Measurements from ENCODE around the gene DYNC1I1.

DYNC1I1 gene

DNA sequence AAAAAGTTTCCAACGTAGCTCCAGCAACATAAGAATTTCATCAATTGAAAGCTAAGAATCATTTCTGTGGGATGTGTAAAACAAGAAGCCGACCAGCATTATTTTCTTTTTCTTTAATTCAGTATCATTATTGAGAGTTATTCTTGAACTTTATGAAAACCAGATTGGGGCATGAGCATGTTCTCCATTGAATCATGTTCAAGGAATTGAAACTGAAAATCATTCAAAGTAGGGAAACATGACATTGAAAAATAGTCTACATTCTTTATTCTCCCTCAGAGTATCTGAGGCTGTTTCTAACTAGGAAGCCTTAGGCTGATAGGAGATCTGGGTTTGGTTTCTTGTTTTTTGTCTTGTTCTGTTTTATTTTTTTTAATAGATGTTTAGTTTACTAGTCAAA is 253.7 kb downstream of the DYNC1I1 start:
- H3K4me3 ChIP-seq (ENCODE audit: low read depth, low read length), result no peak overlapping the region
- H3K27me3 ChIP-seq (ENCODE audit: control insufficient read depth, insufficient read depth, low read length), result no peaks in the 10 kb centered on the region
- H3K36me3 ChIP-seq (ENCODE audit: control insufficient read depth, insufficient read depth, low read length), result no peaks in the 10 kb centered on the region
- H3K27ac ChIP-seq (ENCODE audit: low read depth, low read length), result no peak overlapping the region
- no peaks in the 10 kb centered on the region for H3K4me1 ChIP-seq (ENCODE audit: control insufficient read depth, insufficient read depth, low read length)
- H3K9ac ChIP-seq (ENCODE audit: low read length), result no peak overlapping the region
- H3K9me3 ChIP-seq (ENCODE audit: control insufficient read depth, insufficient read depth, low read depth, low read length), result no peaks in the 10 kb centered on the region

DNA sequence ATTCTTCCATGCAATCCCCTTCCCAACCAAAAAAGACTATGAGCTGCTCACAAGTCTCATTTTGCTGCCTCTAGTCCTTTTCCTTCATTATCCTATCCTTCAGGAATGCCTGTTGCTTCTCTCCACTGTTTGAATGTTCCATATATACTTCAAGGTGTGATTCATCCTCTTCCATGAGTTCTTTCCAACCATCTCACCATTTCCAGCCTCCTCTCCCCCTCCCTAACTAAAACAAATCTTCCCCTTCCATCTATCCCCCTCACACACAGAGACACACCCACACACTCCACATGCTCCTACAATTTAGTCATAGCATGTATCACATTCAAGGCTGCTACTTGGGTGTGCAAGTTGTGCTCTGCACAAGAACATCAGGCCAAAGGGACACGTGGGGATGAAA is 254.3 kb downstream of the DYNC1I1 start:
- Histone ChIP-seq H3K27me3 (ENCODE audit: control insufficient read depth, insufficient read depth, low read length) (no peaks in the 10 kb centered on the region), H3K27ac (ENCODE audit: low read depth, low read length) (no peak overlapping the region), H3K4me3 (ENCODE audit: low read depth, low read length) (no peak overlapping the region), H3K9me3 (ENCODE audit: control insufficient read depth, insufficient read depth, low read depth, low read length) (no peaks in the 10 kb centered on the region), H3K4me1 (ENCODE audit: control insufficient read depth, insufficient read depth, low read length) (no peaks in the 10 kb centered on the region), H3K36me3 (ENCODE audit: control insufficient read depth, insufficient read depth, low read length) (no peaks in the 10 kb centered on the region), H3K9ac (ENCODE audit: low read length) (no peak overlapping the region)

DNA sequence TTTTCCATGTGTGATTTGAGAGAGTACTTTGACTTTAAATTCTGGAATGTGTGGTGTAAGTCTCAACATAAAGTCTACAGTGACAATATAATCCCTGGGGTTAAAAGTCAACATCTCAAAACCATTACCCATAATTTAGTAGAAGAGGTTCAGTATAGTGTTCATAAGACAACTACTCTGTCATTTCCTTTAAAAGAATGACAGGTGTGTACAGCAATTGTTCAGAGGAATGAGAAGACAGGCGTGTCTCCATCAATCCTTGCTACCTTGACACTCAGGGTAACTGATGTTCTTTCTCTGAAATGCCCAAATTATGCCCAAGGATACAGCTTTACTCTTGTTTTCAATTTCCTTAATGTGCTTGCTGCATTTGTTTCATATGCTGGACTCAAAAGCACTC is 256.4 kb downstream of the DYNC1I1 start:
- Histone ChIP-seq H3K27ac (ENCODE audit: low read depth, low read length) (no peak overlapping the region), H3K4me3 (ENCODE audit: low read depth, low read length) (no peak overlapping the region), H3K9ac (ENCODE audit: low read length) (no peak overlapping the region), H3K4me1 (ENCODE audit: control insufficient read depth, insufficient read depth, low read length) (no peaks in the 10 kb centered on the region), H3K27me3 (ENCODE audit: control insufficient read depth, insufficient read depth, low read length) (no peaks in the 10 kb centered on the region), H3K9me3 (ENCODE audit: control insufficient read depth, insufficient read depth, low read depth, low read length) (no peaks in the 10 kb centered on the region), H3K36me3 (ENCODE audit: control insufficient read depth, insufficient read depth, low read length) (no peaks in the 10 kb centered on the region)

DNA sequence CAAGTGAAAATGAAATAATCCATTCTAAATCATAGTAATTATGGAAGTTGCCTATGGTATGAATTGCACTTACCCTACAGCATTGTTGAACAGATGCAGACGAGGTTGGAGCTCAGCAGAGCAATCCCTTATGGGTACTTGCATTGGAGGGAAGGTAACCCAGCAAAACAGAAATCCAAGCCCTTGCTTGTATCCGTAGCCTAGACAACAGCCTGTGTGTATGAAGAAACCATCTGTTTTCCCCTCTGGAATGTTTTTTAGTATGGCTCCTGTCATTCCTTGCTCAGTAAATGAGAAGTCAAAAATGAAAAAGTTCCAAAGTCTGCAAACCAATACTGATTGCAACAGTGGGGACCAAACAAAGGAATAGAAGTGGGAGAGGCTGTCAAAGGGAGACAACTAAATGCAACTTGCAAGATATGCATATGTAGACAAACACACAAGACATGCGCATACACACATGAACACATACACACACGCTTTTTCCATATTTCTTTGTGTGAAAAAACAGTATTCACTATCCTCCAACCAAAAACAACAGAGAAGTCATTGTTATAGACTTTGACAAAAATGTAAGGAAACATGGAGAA is 260.8 kb downstream of the DYNC1I1 start:
- 0 out of 2 replicates have a peak, but pooled peaks cover 3% of the 10 kb centered on the region for H3K36me3 ChIP-seq (ENCODE audit: control insufficient read depth, insufficient read depth, low read length)

DNA sequence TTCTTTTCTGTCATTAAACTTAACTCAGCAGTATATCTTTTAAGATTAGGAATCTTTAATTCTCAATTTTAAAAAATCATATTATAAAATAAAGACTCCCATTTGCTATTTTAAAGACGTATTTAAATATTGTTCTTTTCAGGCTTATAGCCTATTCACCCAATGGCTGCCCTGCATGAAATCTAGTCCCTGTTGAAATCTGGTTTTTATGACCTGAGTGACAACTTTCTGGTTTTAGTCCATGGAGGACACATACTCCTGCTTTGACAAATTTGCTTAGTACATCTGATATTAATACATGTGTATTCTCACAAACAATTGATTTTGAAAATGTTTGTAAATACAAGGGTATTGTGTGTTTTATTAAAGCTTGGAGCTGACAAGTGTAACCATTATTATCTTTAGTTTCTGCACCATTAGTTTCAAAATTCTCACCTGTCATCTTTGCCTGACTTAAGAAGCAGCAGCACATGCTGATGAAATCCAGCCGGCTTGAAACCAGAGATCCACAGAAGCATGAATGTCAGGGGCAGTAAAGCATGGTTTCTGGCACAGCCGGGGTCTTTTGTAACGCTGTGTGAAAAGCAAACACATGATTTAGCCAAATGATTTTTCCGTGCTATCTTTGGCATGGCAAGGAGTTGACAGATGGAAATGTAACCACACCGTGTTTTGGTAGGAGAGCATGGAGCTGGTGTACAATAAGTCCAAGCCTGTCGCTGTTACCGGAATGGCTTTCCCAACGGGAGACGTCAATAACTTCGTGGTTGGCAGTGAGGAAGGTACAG is 262.8 kb downstream of the DYNC1I1 start:
- Histone ChIP-seq H3K4me1 (ENCODE audit: control insufficient read depth, insufficient read depth, low read length) (no peaks in the 10 kb centered on the region), H3K36me3 (ENCODE audit: control insufficient read depth, insufficient read depth, low read length) (0 out of 2 replicates have a peak, but pooled peaks cover 3% of the 10 kb centered on the region), H3K9ac (ENCODE audit: low read length) (no peak overlapping the region), H3K4me3 (ENCODE audit: low read depth, low read length) (no peak overlapping the region), H3K27ac (ENCODE audit: low read depth, low read length) (no peak overlapping the region), H3K9me3 (ENCODE audit: control insufficient read depth, insufficient read depth, low read depth, low read length) (no peaks in the 10 kb centered on the region), H3K27me3 (ENCODE audit: control insufficient read depth, insufficient read depth, low read length) (no peaks in the 10 kb centered on the region)

More for the DNA sequence above, 260.8 kb downstream of the DYNC1I1 start:
- no peak overlapping the region for H3K27ac ChIP-seq (ENCODE audit: low read depth, low read length)
- no peaks in the 10 kb centered on the region for H3K9me3 ChIP-seq (ENCODE audit: control insufficient read depth, insufficient read depth, low read depth, low read length)
- no peaks in the 10 kb centered on the region for H3K4me1 ChIP-seq (ENCODE audit: control insufficient read depth, insufficient read depth, low read length)
- H3K4me3 ChIP-seq (ENCODE audit: low read depth, low read length), result no peak overlapping the region
- no peaks in the 10 kb centered on the region for H3K27me3 ChIP-seq (ENCODE audit: control insufficient read depth, insufficient read depth, low read length)
- H3K9ac ChIP-seq (ENCODE audit: low read length), result no peak overlapping the region

DNA sequence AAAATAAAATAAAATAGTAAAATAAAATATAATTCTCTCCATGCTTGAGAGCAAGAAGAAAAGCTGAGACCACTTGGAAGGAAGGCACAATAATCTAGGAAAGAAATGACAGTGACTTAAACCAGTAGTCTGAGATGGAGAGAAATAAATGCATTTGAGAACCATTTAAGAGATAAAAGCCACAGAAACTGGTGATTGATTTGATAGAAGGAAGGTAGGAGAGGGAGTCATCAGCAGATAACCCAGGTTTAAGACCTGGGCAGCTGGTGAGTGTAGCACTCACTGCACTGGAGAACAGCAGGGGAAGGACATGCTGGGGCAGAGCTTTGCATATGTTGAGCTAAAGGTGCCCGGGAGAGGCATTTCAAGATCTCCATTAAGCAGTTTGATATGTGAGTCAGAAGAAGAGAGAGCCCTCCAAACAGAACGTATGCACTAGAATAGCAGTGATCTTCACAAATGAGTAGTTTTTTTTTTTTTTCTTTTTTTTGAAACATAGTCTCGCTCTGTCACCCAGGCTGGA is 268.0 kb downstream of the DYNC1I1 start:
- no peaks in the 10 kb centered on the region for H3K27me3 ChIP-seq (ENCODE audit: control insufficient read depth, insufficient read depth, low read length)
- H3K9ac ChIP-seq (ENCODE audit: low read length), result no peak overlapping the region
- no peak overlapping the region for H3K4me3 ChIP-seq (ENCODE audit: low read depth, low read length)
- 0 out of 2 replicates have a peak, but pooled peaks cover 3% of the 10 kb centered on the region for H3K36me3 ChIP-seq (ENCODE audit: control insufficient read depth, insufficient read depth, low read length)
- H3K27ac ChIP-seq (ENCODE audit: low read depth, low read length), result no peak overlapping the region
- H3K9me3 ChIP-seq (ENCODE audit: control insufficient read depth, insufficient read depth, low read depth, low read length), result no peaks in the 10 kb centered on the region
- H3K4me1 ChIP-seq (ENCODE audit: control insufficient read depth, insufficient read depth, low read length), result no peaks in the 10 kb centered on the region

DNA sequence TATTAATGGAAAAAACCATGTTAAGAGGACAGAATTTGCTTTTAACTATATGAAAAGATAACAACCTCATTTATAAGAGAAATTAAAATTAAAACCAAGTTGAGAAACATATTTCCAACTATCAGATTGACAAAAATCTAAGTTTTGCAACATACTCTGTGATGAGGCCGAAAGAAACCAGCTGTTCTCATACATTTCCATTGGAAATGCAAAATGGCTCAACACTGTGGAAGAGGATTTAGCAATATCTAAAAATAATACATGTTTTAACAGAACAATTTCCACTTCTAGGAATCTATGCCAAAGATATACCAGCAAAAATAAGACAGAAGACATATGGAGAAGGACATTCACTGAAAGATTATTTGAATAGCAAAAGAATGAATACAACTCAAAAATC is 268.8 kb downstream of the DYNC1I1 start:
- Histone ChIP-seq H3K4me3 (ENCODE audit: low read depth, low read length) (no peak overlapping the region), H3K9ac (ENCODE audit: low read length) (no peak overlapping the region), H3K36me3 (ENCODE audit: control insufficient read depth, insufficient read depth, low read length) (no peaks in the 10 kb centered on the region), H3K9me3 (ENCODE audit: control insufficient read depth, insufficient read depth, low read depth, low read length) (no peaks in the 10 kb centered on the region), H3K4me1 (ENCODE audit: control insufficient read depth, insufficient read depth, low read length) (peaks cover 6% of the 10 kb centered on the region), H3K27me3 (ENCODE audit: control insufficient read depth, insufficient read depth, low read length) (no peaks in the 10 kb centered on the region), H3K27ac (ENCODE audit: low read depth, low read length) (no peak overlapping the region)

DNA sequence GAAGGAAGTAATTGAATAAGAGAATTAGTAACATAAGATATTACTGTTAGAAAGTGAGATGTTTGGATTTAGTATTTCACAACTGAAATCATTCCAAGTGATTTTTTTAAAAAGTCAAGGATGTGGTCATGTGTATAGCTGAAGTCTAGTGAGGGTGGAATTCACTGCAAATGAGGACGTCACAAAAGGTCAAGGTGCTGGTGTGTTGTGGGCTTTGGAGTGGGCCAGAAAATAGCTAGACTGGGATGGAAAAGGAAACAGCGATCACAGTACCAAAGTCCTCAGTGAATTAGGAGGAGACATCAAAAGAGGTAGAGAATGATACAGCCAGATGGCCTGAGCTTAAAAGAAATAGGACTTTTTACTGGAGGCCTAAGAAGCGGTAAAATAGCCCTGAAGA is 272.8 kb downstream of the DYNC1I1 start:
- H3K27me3 ChIP-seq (ENCODE audit: control insufficient read depth, insufficient read depth, low read length), result no peaks in the 10 kb centered on the region
- no peaks in the 10 kb centered on the region for H3K36me3 ChIP-seq (ENCODE audit: control insufficient read depth, insufficient read depth, low read length)
- no peak overlapping the region for H3K4me3 ChIP-seq (ENCODE audit: low read depth, low read length)
- H3K27ac ChIP-seq (ENCODE audit: low read depth, low read length), result no peak overlapping the region
- no peak overlapping the region for H3K9ac ChIP-seq (ENCODE audit: low read length)
- H3K4me1 ChIP-seq (ENCODE audit: control insufficient read depth, insufficient read depth, low read length), result peaks cover 6% of the 10 kb centered on the region
- no peaks in the 10 kb centered on the region for H3K9me3 ChIP-seq (ENCODE audit: control insufficient read depth, insufficient read depth, low read depth, low read length)

DNA sequence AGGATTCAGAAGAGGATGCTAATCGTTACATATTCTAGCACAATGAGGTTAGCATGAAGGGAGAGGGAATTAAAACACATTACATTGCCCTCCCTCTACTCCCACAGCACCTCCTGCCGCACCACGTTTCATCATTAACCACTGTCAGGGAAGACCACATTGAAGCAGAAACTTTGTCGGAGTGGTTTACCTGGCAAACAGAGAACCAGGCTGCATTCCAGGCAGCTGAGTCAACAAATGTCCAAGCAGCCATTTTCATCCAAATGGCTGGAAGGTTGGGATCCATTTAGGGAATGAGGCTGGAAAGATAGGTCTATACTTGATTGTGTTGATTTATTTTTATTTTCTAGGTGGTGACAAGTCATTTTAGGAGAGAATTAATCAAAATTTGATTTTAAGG is 273.6 kb downstream of the DYNC1I1 start:
- no peaks in the 10 kb centered on the region for H3K9me3 ChIP-seq (ENCODE audit: control insufficient read depth, insufficient read depth, low read depth, low read length)
- no peak overlapping the region for H3K9ac ChIP-seq (ENCODE audit: low read length)
- H3K27me3 ChIP-seq (ENCODE audit: control insufficient read depth, insufficient read depth, low read length), result no peaks in the 10 kb centered on the region
- no peaks in the 10 kb centered on the region for H3K36me3 ChIP-seq (ENCODE audit: control insufficient read depth, insufficient read depth, low read length)
- no peak overlapping the region for H3K27ac ChIP-seq (ENCODE audit: low read depth, low read length)
- peaks cover 6% of the 10 kb centered on the region for H3K4me1 ChIP-seq (ENCODE audit: control insufficient read depth, insufficient read depth, low read length)
- H3K4me3 ChIP-seq (ENCODE audit: low read depth, low read length), result no peak overlapping the region

DNA sequence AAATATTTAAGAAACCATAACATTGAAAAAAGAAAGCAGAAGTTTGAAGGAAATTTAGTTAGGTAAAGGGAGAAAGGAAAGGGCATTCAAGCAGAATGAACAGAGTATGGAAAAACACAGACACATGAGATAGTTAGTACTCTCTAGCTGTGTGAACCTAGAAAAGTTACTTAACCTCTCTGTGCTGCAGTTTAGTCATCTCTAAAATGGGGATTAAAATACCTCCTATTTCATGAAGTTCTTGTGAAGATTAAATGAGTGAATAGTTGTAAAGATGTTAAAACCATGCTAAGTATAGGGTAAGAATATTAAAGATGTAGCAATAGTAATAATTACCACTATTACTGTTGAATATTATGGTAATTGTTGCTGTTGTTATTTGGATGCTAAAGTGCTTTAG is 279.9 kb downstream of the DYNC1I1 start:
- Histone ChIP-seq H3K9me3 (ENCODE audit: control insufficient read depth, insufficient read depth, low read depth, low read length) (no peaks in the 10 kb centered on the region), H3K27ac (ENCODE audit: low read depth, low read length) (no peak overlapping the region), H3K4me3 (ENCODE audit: low read depth, low read length) (no peak overlapping the region), H3K4me1 (ENCODE audit: control insufficient read depth, insufficient read depth, low read length) (no peaks in the 10 kb centered on the region), H3K27me3 (ENCODE audit: control insufficient read depth, insufficient read depth, low read length) (no peaks in the 10 kb centered on the region), H3K36me3 (ENCODE audit: control insufficient read depth, insufficient read depth, low read length) (no peaks in the 10 kb centered on the region), H3K9ac (ENCODE audit: low read length) (no peak overlapping the region)

DNA sequence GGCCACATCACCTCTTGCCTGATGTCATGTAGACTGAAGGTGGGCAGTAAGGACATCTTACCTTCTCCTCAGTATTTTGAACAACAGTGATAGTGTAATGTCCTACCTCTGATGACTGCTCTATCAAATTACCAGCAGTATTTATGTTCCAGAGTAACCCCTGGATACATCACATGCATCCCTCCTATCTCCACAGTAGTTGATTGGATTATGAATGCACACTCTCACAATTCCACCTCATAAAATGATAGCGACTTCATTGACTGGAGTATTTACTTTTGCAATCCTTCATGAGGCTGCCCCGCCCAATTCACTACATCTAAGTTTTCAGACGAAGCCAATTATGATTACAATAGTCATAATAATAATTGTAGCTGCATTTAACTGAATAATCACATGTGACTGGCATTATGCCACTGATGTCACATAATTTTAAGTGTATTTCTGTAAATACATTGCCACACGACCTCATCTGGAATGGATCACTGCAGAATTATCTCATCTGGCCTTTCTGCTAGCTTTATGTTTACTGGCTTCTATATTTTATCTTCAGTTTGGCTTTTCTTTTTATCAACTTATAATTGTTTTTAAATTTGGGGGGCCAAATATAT is 280.6 kb downstream of the DYNC1I1 start:
- H3K36me3 ChIP-seq (ENCODE audit: control insufficient read depth, insufficient read depth, low read length), result no peaks in the 10 kb centered on the region
- H3K27ac ChIP-seq (ENCODE audit: low read depth, low read length), result no peak overlapping the region
- H3K27me3 ChIP-seq (ENCODE audit: control insufficient read depth, insufficient read depth, low read length), result no peaks in the 10 kb centered on the region
- H3K9me3 ChIP-seq (ENCODE audit: control insufficient read depth, insufficient read depth, low read depth, low read length), result no peaks in the 10 kb centered on the region
- H3K9ac ChIP-seq (ENCODE audit: low read length), result no peak overlapping the region
- no peaks in the 10 kb centered on the region for H3K4me1 ChIP-seq (ENCODE audit: control insufficient read depth, insufficient read depth, low read length)
- H3K4me3 ChIP-seq (ENCODE audit: low read depth, low read length), result no peak overlapping the region

Data from HUES6 (cell line).